Thyroid gland (tissue), 4 donors: ENCODE results near the gene JAKMIP1.

Experiments used
- CTCF ChIP-seq, 6 experiments: fragments of 200-600 bp in 3 of 6; fragments of 450-650 bp in 3 of 6; sonication (generic) in 3 of 6; IDR thresholded peaks; one replicate each; pipeline ENCODE4 v1.5.1; 2016 to 2019; ENCODE audit warnings: antibody characterized with exemption in 6 of 6, mild to moderate bottlenecking in 2 of 6, inconsistent platforms in 1 of 6, moderate library complexity in 1 of 6
- POLR2A ChIP-seq, 2 donors: fragments of 450-650 bp; IDR thresholded peaks; one replicate each; pipeline ENCODE4 v1.6.1; 2017; ENCODE audit warnings: antibody characterized with exemption in 2 of 2, mild to moderate bottlenecking in 2 of 2, moderate library complexity in 1 of 2

DNA sequence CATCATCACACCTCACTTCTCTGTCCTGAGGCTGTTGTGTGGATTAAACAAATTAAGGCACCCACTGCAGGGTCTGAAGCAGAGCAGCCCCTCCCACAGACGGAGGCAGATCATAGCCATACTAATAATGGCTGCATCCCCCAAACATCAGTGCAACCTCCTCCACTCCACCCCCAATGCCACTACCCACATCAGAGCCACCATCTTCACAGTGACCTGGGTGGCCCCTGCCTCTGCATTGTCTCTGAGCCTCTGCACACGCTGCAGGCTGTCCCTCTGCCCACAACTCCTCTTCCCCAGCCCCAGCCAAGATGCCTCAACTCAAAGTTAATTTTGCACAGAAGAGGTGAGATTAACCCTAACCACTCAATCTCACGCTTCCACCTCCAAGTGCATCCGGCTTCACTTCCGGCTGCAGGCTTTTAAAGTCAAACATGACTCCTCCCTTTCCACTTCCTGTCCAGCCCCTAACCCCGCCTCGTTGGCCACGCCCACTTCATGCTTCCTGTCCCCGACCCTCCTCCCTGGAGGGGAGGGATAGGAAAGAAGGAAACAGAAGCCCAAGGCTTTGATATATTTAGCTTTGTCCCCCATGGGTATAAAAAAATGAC lies 22.7 kb downstream of the JAKMIP1 start:
- TF ChIP-seq CTCF (IDR thresholded peaks at IDR 0.05) (no peak), POLR2A (IDR thresholded peaks at IDR 0.05) (no peak)
